IgD-negative memory B cell (primary cell): ENCODE results near the gene GPR141. TPM values are rescaled to one million over a fixed set of nuclear protein-coding genes. Genes with fewer than 3 reads are reported as not detected.

Source experiments
- H3K27ac Mint-ChIP-seq, 3 donors: one replicate each; pipeline ENCODE4 v1.8.0; 2020 to 2022; ENCODE audit warnings: mild to moderate bottlenecking in 3 of 3, mixed read lengths in 3 of 3, moderate library complexity in 1 of 3
- H3K27me3 Mint-ChIP-seq: one replicate; pipeline ENCODE4 v1.8.0; 2021; ENCODE audit warnings: mixed read lengths
- H3K36me3 Mint-ChIP-seq: one replicate; pipeline ENCODE4 v1.8.0; 2020; ENCODE audit warnings: mild to moderate bottlenecking, mixed read lengths
- H3K4me1 Mint-ChIP-seq, 3 donors: one replicate each; pipeline ENCODE4 v1.8.0; 2020 to 2022; ENCODE audit warnings: mixed read lengths in 3 of 3, mild to moderate bottlenecking in 1 of 3
- H3K4me3 Mint-ChIP-seq, 4 donors: one replicate each; pipeline ENCODE4 v1.8.0; 2020 to 2022; ENCODE audit warnings: mild to moderate bottlenecking in 4 of 4, mixed read lengths in 4 of 4, moderate library complexity in 3 of 4
- H3K9me3 Mint-ChIP-seq, 3 donors: one replicate each; pipeline ENCODE4 v1.8.0; 2020 to 2021; ENCODE audit warnings: mixed read lengths in 3 of 3, mild to moderate bottlenecking in 1 of 3
- polyA plus RNA-seq: library from polyadenylated mRNA; unstranded; fragments of 300-500 nt; fragmentation: Illumina TruSeq; gene quantifications from one replicate; pipeline ENCODE4 v1.2.3, GENCODE V29; 2021

Gene GPR141
- polyA plus RNA-seq, 1 donor from 2014 or later, result not detected

- Mint-ChIP-seq H3K27ac (no peak overlapping the region), H3K27me3 (no peaks in the 10 kb centered on the region), H3K4me3 (no peak overlapping the region), H3K9me3 (peaks cover 3 to 10% (median 10%) of the 10 kb centered on the region in 3 donors), H3K36me3 (no peaks in the 10 kb centered on the region), H3K4me1 (peaks cover 3 to 6% (median 4%) of the 10 kb centered on the region in 3 donors)
Measured at GRCh38 chr7:37770838-37771237, 87.3 kb downstream of the GPR141 start.

GRCh38 chr7:37771342-37771741, 87.8 kb downstream of the GPR141 start:
- Mint-ChIP-seq H3K27ac (no peak overlapping the region), H3K4me3 (no peak overlapping the region), H3K9me3 (peaks cover 3 to 10% (median 10%) of the 10 kb centered on the region in 3 donors), H3K36me3 (no peaks in the 10 kb centered on the region), H3K4me1 (peaks cover 0 to 4% (median 1%) of the 10 kb centered on the region in 3 donors), H3K27me3 (no peaks in the 10 kb centered on the region)

GRCh38 chr7:37771801-37772200, 88.2 kb downstream of the GPR141 start:
- H3K4me3 Mint-ChIP-seq, result no peak overlapping the region
- no peak overlapping the region for H3K27ac Mint-ChIP-seq
- H3K9me3 Mint-ChIP-seq, result peaks cover 5 to 13% (median 10%) of the 10 kb centered on the region in 3 donors
- H3K4me1 Mint-ChIP-seq, result peaks cover 0 to 1% (median under 1%) of the 10 kb centered on the region in 3 donors
- H3K27me3 Mint-ChIP-seq, result no peaks in the 10 kb centered on the region
- H3K36me3 Mint-ChIP-seq, result no peaks in the 10 kb centered on the region

- peaks cover 0 to 2% (median 0%) of the 10 kb centered on the region in 3 donors for H3K4me1 Mint-ChIP-seq
- peaks cover 4% of the 10 kb centered on the region for H3K36me3 Mint-ChIP-seq
- H3K9me3 Mint-ChIP-seq, result peaks cover 13 to 26% (median 19%) of the 10 kb centered on the region in 3 donors
- H3K27me3 Mint-ChIP-seq, result no peaks in the 10 kb centered on the region
- H3K27ac Mint-ChIP-seq, result peak overlapping the region in 1 of 3 donors; percentile 54
- H3K4me3 Mint-ChIP-seq, result no peak overlapping the region
Measured at GRCh38 chr7:37775921-37776320, 92.4 kb downstream of the GPR141 start.

DNA sequence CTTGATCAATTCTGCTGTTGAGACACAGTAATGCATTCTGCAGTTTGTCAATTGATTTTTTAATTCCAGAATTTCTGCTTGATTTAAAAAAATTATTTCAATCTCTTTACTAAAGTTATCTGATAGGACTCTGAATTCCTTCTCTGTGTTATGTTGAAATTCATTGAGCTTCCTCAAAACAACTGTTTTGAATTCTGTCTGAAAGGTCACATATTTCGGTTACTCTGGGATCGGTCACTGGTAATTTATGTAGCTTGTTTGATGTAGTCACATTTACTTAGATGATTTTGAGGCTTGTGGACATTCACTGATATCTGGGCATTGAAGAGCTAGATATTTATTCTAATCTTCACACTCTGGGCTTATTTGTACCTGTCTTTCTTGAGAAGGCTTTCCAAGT, 97.6 kb downstream of the GPR141 start:
- no peak overlapping the region for H3K27ac Mint-ChIP-seq
- H3K4me1 Mint-ChIP-seq, result peaks cover 2 to 8% (median 7%) of the 10 kb centered on the region in 3 donors
- peaks cover 9% of the 10 kb centered on the region for H3K36me3 Mint-ChIP-seq
- peaks cover 2% of the 10 kb centered on the region for H3K27me3 Mint-ChIP-seq
- H3K4me3 Mint-ChIP-seq, result no peak overlapping the region
- H3K9me3 Mint-ChIP-seq, result peaks cover 9 to 16% (median 9%) of the 10 kb centered on the region in 3 donors

- Mint-ChIP-seq H3K27ac (no peak overlapping the region), H3K4me1 (peaks cover 7 to 16% (median 12%) of the 10 kb centered on the region in 3 donors), H3K9me3 (peaks cover 5 to 9% (median 9%) of the 10 kb centered on the region in 3 donors), H3K27me3 (peaks cover 2% of the 10 kb centered on the region), H3K36me3 (peaks cover 9% of the 10 kb centered on the region), H3K4me3 (no peak overlapping the region)
Measured at GRCh38 chr7:37782166-37782565, 98.6 kb downstream of the GPR141 start.

DNA sequence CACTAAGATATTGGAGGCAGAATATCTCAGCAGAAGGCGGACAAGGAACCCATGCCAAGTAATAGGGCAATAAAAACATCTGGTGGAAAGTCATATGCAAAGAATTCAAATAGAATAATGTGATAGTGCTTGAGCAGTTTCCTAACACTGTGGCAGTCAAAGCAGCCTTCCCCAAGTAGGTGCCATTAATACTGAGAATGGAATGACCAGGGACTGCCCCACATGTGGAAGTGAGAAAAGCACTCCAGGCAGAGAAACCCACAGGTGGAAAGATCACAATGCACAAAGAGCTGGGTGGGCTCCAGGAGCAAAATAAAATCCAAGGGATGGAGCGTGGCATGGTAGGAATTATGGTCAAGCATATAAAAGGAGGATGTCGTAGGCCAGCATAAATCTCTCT, 100.4 kb downstream of the GPR141 start:
- no peaks in the 10 kb centered on the region for H3K9me3 Mint-ChIP-seq
- peaks cover 2% of the 10 kb centered on the region for H3K27me3 Mint-ChIP-seq
- peaks cover 8 to 20% (median 13%) of the 10 kb centered on the region in 3 donors for H3K4me1 Mint-ChIP-seq
- no peak overlapping the region for H3K27ac Mint-ChIP-seq
- H3K4me3 Mint-ChIP-seq, result no peak overlapping the region
- peaks cover 5% of the 10 kb centered on the region for H3K36me3 Mint-ChIP-seq

DNA sequence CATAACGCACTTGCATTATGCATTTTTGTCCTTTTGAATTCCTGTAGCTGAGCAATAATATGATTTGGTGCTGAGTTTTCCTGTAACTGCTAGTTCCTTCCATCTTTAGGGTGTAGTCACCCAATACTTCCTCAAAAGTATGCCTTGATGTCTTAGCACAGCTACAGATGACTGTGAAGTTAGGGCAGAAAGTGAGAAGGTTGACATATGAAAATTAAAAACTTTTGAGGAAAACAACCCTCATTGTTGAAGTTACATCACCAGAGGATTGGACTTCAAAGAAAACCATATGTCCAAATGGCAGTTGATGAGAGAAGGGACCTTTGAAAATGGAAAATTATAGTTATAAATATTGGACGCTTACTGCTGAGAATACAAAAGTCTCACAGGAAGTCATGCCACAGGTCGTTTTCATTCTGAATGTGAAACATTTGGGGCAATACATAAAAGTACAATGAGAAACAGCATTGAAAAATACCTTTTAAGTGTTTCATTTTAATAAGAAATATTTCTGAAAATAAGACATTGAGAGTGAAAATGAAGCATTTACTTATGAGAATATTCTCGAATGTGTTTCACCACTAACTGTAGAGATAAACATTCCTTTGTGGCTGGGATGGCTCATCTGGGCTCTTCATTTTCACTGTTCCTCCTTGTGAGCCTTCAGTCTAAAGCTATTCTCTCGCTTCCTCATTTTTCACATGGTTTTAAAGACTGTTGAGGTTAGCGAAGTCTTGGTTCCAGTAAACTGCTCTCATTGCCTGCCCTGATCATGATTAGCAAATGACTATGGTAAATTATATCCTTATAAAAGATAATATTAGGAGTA, 103.4 kb downstream of the GPR141 start:
- H3K27me3 Mint-ChIP-seq, result peaks cover 2% of the 10 kb centered on the region
- peak overlapping the region; percentile 26 to 88 (median 51) for H3K27ac Mint-ChIP-seq
- H3K36me3 Mint-ChIP-seq, result peaks cover 5% of the 10 kb centered on the region
- H3K4me3 Mint-ChIP-seq, result peak overlapping the region; percentile 30 to 93 (median 60)
- peaks cover 7 to 20% (median 13%) of the 10 kb centered on the region in 3 donors for H3K4me1 Mint-ChIP-seq
- no peaks in the 10 kb centered on the region for H3K9me3 Mint-ChIP-seq

Other genes with a start within 250 kb of the GPR141 start
- gene ELMO1, start 234.9 kb upstream of the GPR141 start, polyA plus RNA-seq, result 86.5 TPM
- gene NME8, start 164.8 kb downstream of the GPR141 start, polyA plus RNA-seq, result not detected
- gene SFRP4, start 233.1 kb downstream of the GPR141 start, polyA plus RNA-seq, result not detected
- 0.63 TPM for gene EPDR1, start 236.9 kb downstream of the GPR141 start, polyA plus RNA-seq